Naive thymus-derived CD4-positive, alpha-beta T cell (primary cell): ENCODE results near the gene IL17RE. TPM values are rescaled to one million over a fixed set of nuclear protein-coding genes. Genes with fewer than 3 reads are reported as not detected.

Source experiments
- ATAC-seq: fragments of 150-1000 bp; cut with Tn5 transposase; 2 replicates; pipeline ENCODE4 v1.10.0; 2021; ENCODE audit warnings: mild to moderate bottlenecking, moderate library complexity
- CTCF ChIA-PET: fragments of 350-600 bp; sonication (Branson Sonifier 250); formaldehyde crosslinking; loops from one replicate; lab custom pipeline; 2021; ENCODE audit warnings: antibody characterized with exemption; lab: Charles Lee
- POLR2A ChIA-PET: fragments of 350-600 bp; sonication (Branson Sonifier 250); formaldehyde crosslinking; loops from one replicate; lab custom pipeline; 2021; ENCODE audit warnings: antibody characterized with exemption, inconsistent platforms; lab: Charles Lee
- DNase-seq, 9 donors: peaks; one replicate each; pipeline versions ENCODE4 v3.0.0 to v3.0.0-alpha.2; 2020 to 2022; ENCODE audit warnings: mixed read lengths in 1 of 9
- H3K27ac ChIP-seq: one replicate; pipeline ENCODE4 v1.7.0; 2013; ENCODE audit warnings: mild to moderate bottlenecking, low read depth, low read length, moderate library complexity
- H3K27me3 ChIP-seq, 2 donors: one replicate each; pipeline ENCODE4 v1.7.0; 2013; ENCODE audit warnings: low read length in 2 of 2, mild to moderate bottlenecking in 2 of 2, moderate library complexity in 2 of 2; ENCODE audit not compliant: control insufficient read depth in 2 of 2, insufficient read depth in 2 of 2
- H3K36me3 ChIP-seq, 3 experiments: 1 replicate in 2 of 3; 2 replicates in 1 of 3; pipeline ENCODE4 v1.7.0; 2013; ENCODE audit warnings: low read length in 3 of 3, mild to moderate bottlenecking in 3 of 3, moderate library complexity in 1 of 3; ENCODE audit not compliant: insufficient read depth in 3 of 3, control insufficient read depth in 2 of 3
- H3K4me1 ChIP-seq, 2 donors: one replicate each; pipeline ENCODE4 v1.7.0; 2013; ENCODE audit warnings: low read length in 2 of 2, mild to moderate bottlenecking in 2 of 2, moderate library complexity in 1 of 2; ENCODE audit not compliant: control insufficient read depth in 2 of 2, insufficient read depth in 2 of 2
- H3K4me3 ChIP-seq: 2 replicates; pipeline ENCODE4 v1.7.0; 2013; ENCODE audit warnings: mild to moderate bottlenecking, low read length
- H3K9me3 ChIP-seq, 3 experiments: 1 replicate in 2 of 3; 2 replicates in 1 of 3; pipeline ENCODE4 v1.7.0; 2013; ENCODE audit warnings: low read length in 3 of 3; ENCODE audit not compliant: control insufficient read depth in 2 of 3
- H3K27ac Mint-ChIP-seq, 9 donors: one replicate each; pipeline ENCODE4 v1.8.0; 2020 to 2022; ENCODE audit warnings: mixed read lengths in 9 of 9, mild to moderate bottlenecking in 8 of 9, moderate library complexity in 5 of 9, inconsistent platforms in 2 of 9
- H3K27me3 Mint-ChIP-seq, 5 donors: one replicate each; pipeline ENCODE4 v1.8.0; 2021 to 2022; ENCODE audit warnings: mixed read lengths in 5 of 5, mild to moderate bottlenecking in 1 of 5
- H3K36me3 Mint-ChIP-seq, 5 donors: one replicate each; pipeline ENCODE4 v1.8.0; 2020 to 2022; ENCODE audit warnings: mixed read lengths in 5 of 5, mild to moderate bottlenecking in 3 of 5, inconsistent platforms in 1 of 5
- H3K4me1 Mint-ChIP-seq, 7 donors: one replicate each; pipeline ENCODE4 v1.8.0; 2020 to 2022; ENCODE audit warnings: mixed read lengths in 7 of 7, mild to moderate bottlenecking in 3 of 7, inconsistent platforms in 1 of 7
- H3K4me3 Mint-ChIP-seq, 10 donors: one replicate each; pipeline ENCODE4 v1.8.0; 2020 to 2022; ENCODE audit warnings: mild to moderate bottlenecking in 10 of 10, mixed read lengths in 10 of 10, moderate library complexity in 6 of 10, inconsistent platforms in 2 of 10
- H3K9me3 Mint-ChIP-seq, 11 donors: one replicate each; pipeline ENCODE4 v1.8.0; 2020 to 2022; ENCODE audit warnings: mixed read lengths in 11 of 11, mild to moderate bottlenecking in 4 of 11, inconsistent platforms in 1 of 11, moderate library complexity in 1 of 11
- intact Hi-C, 2 donors: fragments of 100-400 bp; cut with micrococcal nuclease; formaldehyde crosslinking; loops; one replicate each; pipeline ENCODE4 v1.15.1; 2023
- polyA plus RNA-seq, 2 donors: library from polyadenylated mRNA; unstranded; fragments of 300-500 nt; fragmentation: Illumina TruSeq; gene quantifications; one replicate each; pipeline ENCODE4 v1.2.3, GENCODE V29; 2021
- total RNA-seq, 6 experiments: library from RNA in 5 of 6; stranded (reverse) in 5 of 6; gene quantifications; 1 replicate in 5 of 6; 2 replicates in 1 of 6; pipeline ENCODE4 v1.2.3 and lab custom pipeline; 2021 to 2026

Gene IL17RE
- total and polyA plus RNA-seq, 7 experiments from 2014 or later: 0.19 to 2.2 (median 0.38) TPM; not detected in 2

GRCh38 chr3:9888540-9888939, 14.1 kb upstream of the IL17RE start:
- ATAC-seq (no peak), DNase-seq (no peak)
- Histone ChIP-seq H3K36me3 (peaks cover 0 to 12% (median 0%) of the 10 kb centered on the region in 3 experiments), H3K27me3 (no peaks in the 10 kb centered on the region), H3K9me3 (no peaks in the 10 kb centered on the region), H3K4me1 (peaks cover 4 to 15% of the 10 kb centered on the region in 2 donors), H3K27ac (no peak overlapping the region), H3K4me3 (no peak overlapping the region)
- intact Hi-C loops: no loop called here
- peak overlapping the region in 1 of 9 donors; percentile 41 for H3K27ac Mint-ChIP-seq
- no peaks in the 10 kb centered on the region for H3K9me3 Mint-ChIP-seq
- H3K4me3 Mint-ChIP-seq: peak overlapping the region in 1 of 10 donors; percentile 45
- peaks cover 0 to 2% (median 0%) of the 10 kb centered on the region in 5 donors for H3K27me3 Mint-ChIP-seq
- peaks cover 12 to 33% (median 22%) of the 10 kb centered on the region in 7 donors for H3K4me1 Mint-ChIP-seq
- CTCF ChIA-PET: no interaction called here
- H3K36me3 Mint-ChIP-seq: peaks cover 9 to 15% (median 11%) of the 10 kb centered on the region in 5 donors
- POLR2A ChIA-PET: interaction anchor here (1.1 to 3.8 kb wide), 3 partner anchors 14 to 80 kb away, joined by 3 to 48 read pairs (median 3); partner anchors contain the start of genes CRELD1 and IL17RE

- ATAC-seq: no peak
- POLR2A ChIA-PET: interaction anchor here (0.6 to 3.8 kb wide), 7 partner anchors 9 to 97 kb away, joined by 3 to 48 read pairs (median 3); partner anchors contain the start of genes ARPC4, CIDEC, CRELD1 and IL17RE
- Histone ChIP-seq H3K27ac (peak overlapping the region; percentile 100), H3K4me3 (no peak overlapping the region), H3K4me1 (peaks cover 4 to 15% of the 10 kb centered on the region in 2 donors), H3K9me3 (no peaks in the 10 kb centered on the region), H3K27me3 (no peaks in the 10 kb centered on the region), H3K36me3 (peaks cover 0 to 20% (median 0%) of the 10 kb centered on the region in 3 experiments)
- Mint-ChIP-seq H3K4me1 (peaks cover 18 to 41% (median 30%) of the 10 kb centered on the region in 7 donors), H3K27ac (peak overlapping the region in 8 of 9 donors; percentile 92 to 99 (median 98)), H3K9me3 (no peaks in the 10 kb centered on the region), H3K4me3 (peak overlapping the region in 6 of 10 donors; percentile 91 to 98 (median 96)), H3K36me3 (peaks cover 9 to 21% (median 16%) of the 10 kb centered on the region in 5 donors), H3K27me3 (peaks cover 0 to 2% (median 0%) of the 10 kb centered on the region in 5 donors)
- no peak for DNase-seq
- intact Hi-C loops: no loop called here
- CTCF ChIA-PET: no interaction called here
Measured at GRCh38 chr3:9889405-9889804, 13.2 kb upstream of the IL17RE start.

- ATAC-seq (peak; percentile 93), DNase-seq (peak; percentile 78 to 92 (median 88))
- Mint-ChIP-seq H3K9me3 (no peaks in the 10 kb centered on the region), H3K27ac (peak within 1 kb of the TSS; percentile 92 to 99 (median 99)), H3K27me3 (peaks cover 0 to 2% (median 0%) of the 10 kb centered on the region in 5 donors), H3K4me3 (peak within 1 kb of the TSS; percentile 91 to 100 (median 97)), H3K4me1 (peaks cover 25 to 48% (median 36%) of the 10 kb centered on the region in 7 donors), H3K36me3 (peaks cover 13 to 26% (median 22%) of the 10 kb centered on the region in 5 donors)
- CTCF ChIA-PET: interaction anchor here (0.6 kb wide), 2 partner anchors 119 to 714 kb away, joined by 3 to 4 read pairs; no protein-coding TSS in a partner anchor
- H3K27ac ChIP-seq: peak within 1 kb of the TSS; percentile 100
- H3K4me3 ChIP-seq: peak within 1 kb of the TSS; percentile 99
- POLR2A ChIA-PET: interaction anchor here (0.6 to 3.8 kb wide), 18 partner anchors 10 to 527 kb away, joined by 3 to 48 read pairs (median 5); partner anchors contain the start of genes ARPC4, CIDEC, CRELD1 and EMC3
- H3K36me3 ChIP-seq: peaks cover 0 to 23% (median 0%) of the 10 kb centered on the region in 3 experiments
- H3K4me1 ChIP-seq: peaks cover 8 to 15% of the 10 kb centered on the region in 2 donors
- no peaks in the 10 kb centered on the region for H3K9me3 ChIP-seq
- intact Hi-C loops: loop anchor here (1.0 to 5.0 kb wide), 22 partner anchors 12 to 494 kb away; partner anchors contain the start of genes BRPF1 (in 2 of the 2), CRELD1 (in 2 of the 2), EMC3 (in 2 of the 2) and MTMR14 (in 2 of the 2)
- no peaks in the 10 kb centered on the region for H3K27me3 ChIP-seq
Measured at GRCh38 chr3:9890249-9891071, 12.2 kb upstream of the IL17RE start, which contains the start of gene JAGN1. Gene JAGN1, plus strand, starts transcription at chr3:9890610. Its CDS starts 113 bp downstream, at chr3:9890723.

- Mint-ChIP-seq H3K4me3 (peak overlapping the region; percentile 91 to 100 (median 97)), H3K27me3 (peaks cover 0 to 2% (median 0%) of the 10 kb centered on the region in 5 donors), H3K4me1 (peaks cover 29 to 53% (median 41%) of the 10 kb centered on the region in 7 donors), H3K9me3 (no peaks in the 10 kb centered on the region), H3K27ac (peak overlapping the region; percentile 92 to 99 (median 99)), H3K36me3 (peaks cover 13 to 26% (median 22%) of the 10 kb centered on the region in 5 donors)
- DNase-seq (no peak), ATAC-seq (no peak)
- H3K9me3 ChIP-seq: no peaks in the 10 kb centered on the region
- H3K36me3 ChIP-seq: peaks cover 0 to 23% (median 0%) of the 10 kb centered on the region in 3 experiments
- intact Hi-C loops: loop anchor here (1.0 to 5.0 kb wide), 6 partner anchors 84 to 494 kb away; partner anchors contain the start of genes EMC3 (in 1 of the 2), FANCD2 (in 1 of the 2) and SETD5 (in 1 of the 2)
- H3K4me3 ChIP-seq: peak overlapping the region; percentile 99
- peak overlapping the region; percentile 100 for H3K27ac ChIP-seq
- H3K27me3 ChIP-seq: no peaks in the 10 kb centered on the region
- peaks cover 11 to 15% of the 10 kb centered on the region in 2 donors for H3K4me1 ChIP-seq
- CTCF ChIA-PET: interaction anchor here (0.5 to 0.6 kb wide), 3 partner anchors 120 to 713 kb away, joined by 3 to 4 read pairs (median 3); no protein-coding TSS in a partner anchor
- POLR2A ChIA-PET: interaction anchor here (0.6 to 3.8 kb wide), 19 partner anchors 9 to 541 kb away, joined by 3 to 48 read pairs (median 4); partner anchors contain the start of genes ARPC4, CRELD1, EMC3 and IL17RE
Measured at GRCh38 chr3:9891072-9891622, 11.5 kb upstream of the IL17RE start.

- peaks cover 35 to 68% (median 57%) of the 10 kb centered on the region in 7 donors for H3K4me1 Mint-ChIP-seq
- no peaks in the 10 kb centered on the region for H3K9me3 ChIP-seq
- DNase-seq (no peak), ATAC-seq (no peak)
- no peaks in the 10 kb centered on the region for H3K27me3 Mint-ChIP-seq
- peak overlapping the region in 6 of 9 donors; percentile 8 to 83 (median 38) for H3K27ac Mint-ChIP-seq
- H3K4me3 Mint-ChIP-seq: peak overlapping the region in 4 of 10 donors; percentile 1 to 35 (median 11)
- H3K27me3 ChIP-seq: no peaks in the 10 kb centered on the region
- peaks cover 13 to 28% (median 22%) of the 10 kb centered on the region in 5 donors for H3K36me3 Mint-ChIP-seq
- H3K4me3 ChIP-seq: no peak overlapping the region
- POLR2A ChIA-PET: interaction anchor here (1.3 to 2.8 kb wide), 2 partner anchors 8 to 39 kb away, joined by 3 to 9 read pairs; partner anchors contain the start of gene CRELD1
- peak overlapping the region; percentile 29 for H3K27ac ChIP-seq
- intact Hi-C loops: loop anchor here in 1 of 2 donors (5.0 kb wide), 1 partner anchor 86 kb away; no protein-coding TSS in a partner anchor
- CTCF ChIA-PET: interaction anchor here (0.7 kb wide), 1 partner anchor 9 kb away, joined by 3 read pairs; the partner anchor contains the start of gene IL17RE
- no peaks in the 10 kb centered on the region for H3K9me3 Mint-ChIP-seq
- H3K4me1 ChIP-seq: peaks cover 11 to 15% of the 10 kb centered on the region in 2 donors
- H3K36me3 ChIP-seq: peaks cover 0 to 23% (median 0%) of the 10 kb centered on the region in 3 experiments
Measured at GRCh38 chr3:9893739-9894138, 8.9 kb upstream of the IL17RE start.
